Stimulated activated CD8-positive, alpha-beta memory T cell treated with anti-CD3 and anti-CD28 coated beads, Interleukin-4, amount 100 ng/mL, for 1 hour (primary cell): Measurements from ENCODE around the gene GRAMD2A.

Experiments used
- DNase-seq, 2 donors: peaks; one replicate each; pipeline ENCODE4 v3.0.0-alpha.2; 2020; ENCODE audit warnings: low read depth in 2 of 2, low spot score in 1 of 2

The GRAMD2A gene

DNA sequence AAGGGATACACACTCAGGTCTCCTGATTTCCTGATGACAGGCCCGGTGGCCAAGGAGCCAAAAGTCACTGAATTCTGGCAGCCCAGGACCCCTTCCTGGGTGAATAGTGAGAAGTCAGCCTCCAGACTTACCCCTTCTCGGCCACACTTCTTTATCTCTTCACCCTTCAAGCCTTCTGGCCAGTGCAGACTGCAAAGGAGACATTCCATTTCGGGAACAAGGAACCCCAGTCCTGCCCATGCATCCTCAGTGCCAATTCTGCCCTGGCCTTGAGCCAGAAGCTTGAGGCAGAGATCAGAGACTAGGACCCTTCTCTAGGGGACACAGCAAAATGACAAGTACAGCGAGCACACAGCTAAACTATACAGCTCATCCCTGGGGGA is 28.8 kb downstream of the GRAMD2A start:
- DNase-seq = no peak

DNA sequence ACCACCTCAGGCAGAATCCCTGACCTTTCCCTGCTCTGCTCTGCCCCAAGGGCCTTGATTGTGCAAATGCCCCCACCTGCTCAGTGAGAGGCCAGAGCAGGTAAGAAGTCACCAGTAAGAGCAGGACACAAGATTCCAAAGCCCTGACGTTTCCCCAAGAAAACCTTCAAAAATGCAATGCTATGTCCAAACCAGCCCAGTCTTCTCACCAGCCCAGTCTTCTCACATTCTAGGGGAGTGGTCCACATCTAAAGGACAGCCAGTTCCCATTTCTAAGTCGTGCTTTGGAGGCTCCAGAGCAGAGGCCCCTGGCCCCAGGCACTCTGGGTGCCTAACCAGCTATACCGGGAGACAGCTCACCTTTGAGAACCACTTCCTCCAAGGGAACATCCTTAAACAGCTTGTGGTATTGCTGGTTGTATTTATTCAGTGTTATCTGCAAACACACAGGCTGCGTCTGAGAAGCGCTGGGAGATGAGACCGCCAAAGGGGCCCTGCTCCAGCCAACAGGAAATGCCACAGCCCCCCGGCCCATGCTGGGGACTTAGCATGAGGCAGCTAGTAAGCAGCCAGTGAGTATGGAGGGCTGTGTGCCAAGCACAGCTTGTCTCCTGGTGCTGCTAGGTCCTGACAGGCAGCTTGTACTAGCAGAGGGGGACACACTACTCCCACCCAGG is 29.3 kb downstream of the GRAMD2A start:
- DNase-seq = no peak

DNA sequence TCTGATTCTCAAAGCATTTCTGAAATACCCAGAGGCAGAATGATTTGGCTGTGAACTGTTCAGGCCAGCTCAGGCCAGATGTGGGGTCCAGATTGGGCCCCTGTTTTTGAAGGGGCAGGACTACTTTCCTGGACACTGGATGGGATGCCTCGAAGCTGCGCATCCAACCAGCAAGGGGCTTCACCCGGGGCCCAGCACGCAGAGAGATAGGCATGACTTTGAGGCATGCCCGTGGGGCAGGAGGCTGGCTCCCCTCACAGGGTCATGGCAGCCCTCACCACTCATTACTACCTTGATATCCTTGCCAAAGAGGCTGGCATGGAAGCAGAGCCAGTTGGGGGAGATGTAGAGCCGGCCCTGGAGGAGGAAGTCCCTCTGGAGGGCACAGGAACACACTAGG is 30.1 kb downstream of the GRAMD2A start:
- no peak for DNase-seq

DNA sequence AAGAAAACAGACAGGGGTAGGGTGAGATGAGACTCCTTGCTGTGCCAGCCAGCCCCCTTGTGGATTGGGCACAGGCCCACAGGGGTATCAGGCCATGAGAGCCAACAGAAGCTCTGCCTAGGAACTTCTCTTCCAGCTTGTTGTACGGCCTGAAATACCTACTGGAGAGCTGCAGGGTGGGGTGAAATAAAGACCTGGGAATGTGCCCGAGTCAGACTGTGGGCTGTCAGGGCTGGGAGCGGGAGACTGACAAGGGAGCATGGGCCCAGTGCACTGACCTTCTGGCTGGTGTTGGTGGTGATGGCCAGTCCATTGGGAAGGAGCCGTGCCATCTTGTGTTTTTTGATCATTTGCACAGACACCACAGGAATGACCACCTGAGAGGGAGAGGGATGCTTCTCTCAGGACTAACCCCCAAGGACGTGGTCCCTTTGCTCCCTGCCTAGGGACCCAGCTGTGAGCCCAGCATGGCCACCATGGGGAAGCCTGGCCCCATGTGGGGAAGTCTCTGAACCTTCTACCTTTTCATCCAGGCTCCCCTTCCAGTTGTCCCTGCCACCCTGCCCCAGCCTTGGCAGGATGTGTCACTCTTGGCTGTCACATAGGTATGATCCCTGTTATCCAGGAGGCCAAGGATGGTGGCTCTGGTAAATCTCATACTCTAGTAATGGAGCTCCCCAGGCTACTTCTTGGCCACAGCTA is 30.7 kb downstream of the GRAMD2A start:
- DNase-seq = no peak

GRCh38 chr15:72163719-72164118 is 33.9 kb downstream of the GRAMD2A start:
- DNase-seq = no peak

- no peak for DNase-seq
These were observed 35.0 kb downstream of the GRAMD2A start for GRCh38 chr15:72162569-72162968.

- no peak for DNase-seq
These were observed 36.0 kb downstream of the GRAMD2A start for GRCh38 chr15:72161361-72162132.

- DNase-seq = no peak
These were observed 36.8 kb downstream of the GRAMD2A start for GRCh38 chr15:72160696-72161245.

DNA sequence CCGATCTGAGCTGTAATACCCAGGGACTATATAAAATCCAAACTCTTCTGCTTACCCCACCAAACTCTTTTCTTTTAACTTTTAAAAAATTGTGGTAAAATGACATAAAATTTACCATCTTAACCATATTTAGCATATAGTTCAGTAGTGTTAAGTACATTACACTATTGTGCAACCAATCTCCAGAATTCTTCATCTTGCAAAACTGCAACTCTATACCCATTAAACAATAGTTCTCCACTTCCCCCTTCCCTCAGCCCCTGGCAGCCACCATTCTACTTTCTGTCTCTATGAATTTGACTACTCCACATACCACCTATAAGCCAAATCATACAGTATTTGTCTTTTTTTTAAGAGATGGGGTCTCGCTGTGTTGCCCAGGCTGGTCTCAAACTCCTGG is 40.7 kb downstream of the GRAMD2A start:
- no peak for DNase-seq

DNA sequence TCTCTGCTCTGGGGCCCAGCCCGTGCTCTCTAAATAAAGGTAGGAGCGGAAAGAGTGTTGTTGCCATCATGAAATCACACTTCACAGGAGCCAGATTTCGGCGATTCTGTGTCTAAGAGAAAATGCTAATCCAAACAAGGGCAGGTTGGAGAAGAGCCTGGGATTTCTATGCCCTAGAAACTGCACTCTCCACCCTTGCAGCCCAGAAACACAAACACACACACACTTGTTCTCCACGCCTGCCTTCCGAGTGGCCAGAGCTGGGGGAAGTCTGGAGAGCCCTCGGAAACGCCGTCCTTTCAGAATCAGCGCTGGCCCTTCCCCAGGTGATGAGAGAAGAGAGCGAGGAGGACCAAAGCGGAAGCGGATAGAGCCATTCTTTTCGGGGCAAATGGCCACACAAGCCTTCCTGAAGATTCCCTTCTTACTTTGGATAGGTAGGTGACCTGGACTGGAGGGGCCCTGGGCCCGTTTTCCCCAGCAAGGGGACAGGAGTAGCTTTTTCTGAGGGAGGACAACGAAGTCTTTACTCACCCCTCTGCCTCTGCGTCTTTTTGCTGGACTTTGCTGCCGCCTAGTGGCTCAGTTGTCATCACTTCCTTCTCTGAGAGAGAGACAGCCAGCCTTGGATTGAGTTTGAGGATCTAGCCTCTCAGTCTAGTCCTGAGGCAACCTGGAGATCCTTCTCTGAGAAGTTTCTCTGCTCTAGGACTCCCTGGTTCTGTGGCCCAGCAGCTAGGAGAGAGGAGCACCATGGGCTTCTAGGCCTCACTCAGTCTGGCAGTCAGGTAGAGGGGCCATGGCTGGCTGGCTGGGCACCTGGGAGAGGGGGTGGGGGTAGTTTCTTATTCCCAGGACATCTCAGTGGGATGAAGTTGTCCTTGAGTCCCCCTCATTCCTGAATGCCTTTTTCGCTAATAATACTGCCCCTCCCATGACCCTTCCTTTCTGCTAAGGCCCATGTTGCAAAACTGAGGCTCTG is 41.7 kb downstream of the GRAMD2A start:
- peak; percentile 42 to 59 for DNase-seq

GRCh38 chr15:72155003-72155621 is 42.5 kb downstream of the GRAMD2A start:
- no peak for DNase-seq

GRCh38 chr15:72154316-72154715 is 43.3 kb downstream of the GRAMD2A start:
- DNase-seq = no peak

DNA sequence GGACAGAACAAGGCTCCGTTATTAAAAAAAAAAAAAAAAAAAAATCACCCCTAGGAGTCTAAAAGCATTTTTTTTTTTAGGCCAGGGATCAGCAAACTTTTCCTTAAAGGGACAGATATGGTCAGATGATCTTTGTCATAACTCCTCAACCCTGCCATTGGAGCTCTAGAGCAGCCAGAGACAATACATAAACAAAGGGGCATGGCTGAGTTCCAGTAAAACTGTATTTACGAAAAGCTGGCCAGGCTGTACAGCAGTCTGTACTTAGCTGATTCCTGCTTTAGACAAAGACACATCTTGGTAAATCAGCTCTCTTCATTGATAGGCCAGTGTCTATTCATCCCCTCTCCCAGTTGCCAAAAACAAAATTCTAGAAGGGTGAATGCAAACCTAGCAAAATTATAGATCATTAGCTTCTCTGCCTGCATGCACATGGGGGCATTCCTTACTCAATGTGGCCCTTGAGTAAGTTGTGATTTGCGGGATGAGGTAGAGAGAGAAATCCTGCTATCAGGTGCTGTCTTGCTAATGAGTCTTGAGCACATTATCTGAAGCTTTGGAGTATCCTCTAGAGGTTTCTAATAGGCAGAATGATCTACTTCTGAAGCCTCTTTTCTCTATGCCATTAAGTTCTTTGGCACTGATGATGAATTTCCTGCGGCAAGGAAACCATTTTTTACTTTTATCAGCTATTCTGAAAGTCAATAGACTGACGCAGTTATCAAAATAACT is 44.2 kb downstream of the GRAMD2A start:
- DNase-seq = no peak

DNA sequence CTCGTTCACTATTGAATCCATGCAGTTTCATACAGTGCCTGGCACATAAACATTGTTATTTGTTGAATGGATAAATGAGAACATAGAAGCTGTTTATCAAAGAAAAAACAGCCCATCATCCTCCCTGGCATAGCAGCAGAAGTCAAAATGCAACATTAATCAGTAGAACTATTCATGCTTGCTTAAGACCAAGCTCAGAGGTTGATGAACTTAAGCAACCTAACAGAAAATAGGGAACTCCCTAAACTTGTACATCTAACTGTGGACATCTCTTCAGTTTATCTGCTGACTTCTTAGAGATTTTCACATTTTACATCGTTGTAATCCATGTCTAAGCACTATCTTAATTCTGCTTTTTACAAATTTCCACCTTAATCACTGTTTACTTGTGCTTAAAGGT is 50.2 kb downstream of the GRAMD2A start:
- no peak for DNase-seq

DNA sequence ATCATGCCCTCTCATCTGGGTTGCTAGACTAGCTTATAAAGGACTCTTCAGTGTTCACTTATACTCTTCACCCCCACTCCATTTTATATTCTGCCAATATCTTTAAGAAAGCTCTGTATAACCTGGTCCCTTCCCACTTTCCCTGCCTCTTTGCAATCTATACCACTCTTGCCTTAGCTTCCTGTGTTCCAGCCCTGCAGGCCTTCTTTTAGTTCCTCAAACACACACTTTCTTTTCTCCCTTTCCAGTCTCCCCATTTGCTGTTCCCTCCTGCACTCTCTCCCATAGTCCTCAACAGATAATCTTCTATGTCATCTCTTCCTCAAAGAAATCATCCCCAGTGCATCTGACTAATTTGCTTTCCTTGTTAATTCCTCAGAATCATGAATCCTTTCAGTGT is 50.7 kb downstream of the GRAMD2A start:
- DNase-seq = no peak

DNA sequence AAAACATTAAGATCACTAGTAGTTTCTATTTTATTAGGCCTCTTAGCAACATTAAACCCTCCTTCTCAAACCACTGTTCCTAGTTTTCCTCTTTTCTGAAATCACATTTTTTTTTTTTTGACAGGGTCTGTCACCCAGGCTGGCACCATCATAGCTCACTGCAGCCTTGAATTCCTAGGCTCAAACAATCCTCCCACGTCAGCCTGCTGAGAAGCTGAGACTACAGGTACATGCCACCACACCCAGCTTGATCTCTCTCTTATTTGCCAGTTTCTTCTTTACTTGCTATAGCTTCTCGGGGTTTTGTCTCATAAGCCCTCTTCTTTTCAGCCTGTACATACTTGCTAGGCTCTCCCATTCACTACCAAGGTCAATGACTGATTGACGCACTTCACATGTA is 51.4 kb downstream of the GRAMD2A start:
- no peak for DNase-seq

DNA sequence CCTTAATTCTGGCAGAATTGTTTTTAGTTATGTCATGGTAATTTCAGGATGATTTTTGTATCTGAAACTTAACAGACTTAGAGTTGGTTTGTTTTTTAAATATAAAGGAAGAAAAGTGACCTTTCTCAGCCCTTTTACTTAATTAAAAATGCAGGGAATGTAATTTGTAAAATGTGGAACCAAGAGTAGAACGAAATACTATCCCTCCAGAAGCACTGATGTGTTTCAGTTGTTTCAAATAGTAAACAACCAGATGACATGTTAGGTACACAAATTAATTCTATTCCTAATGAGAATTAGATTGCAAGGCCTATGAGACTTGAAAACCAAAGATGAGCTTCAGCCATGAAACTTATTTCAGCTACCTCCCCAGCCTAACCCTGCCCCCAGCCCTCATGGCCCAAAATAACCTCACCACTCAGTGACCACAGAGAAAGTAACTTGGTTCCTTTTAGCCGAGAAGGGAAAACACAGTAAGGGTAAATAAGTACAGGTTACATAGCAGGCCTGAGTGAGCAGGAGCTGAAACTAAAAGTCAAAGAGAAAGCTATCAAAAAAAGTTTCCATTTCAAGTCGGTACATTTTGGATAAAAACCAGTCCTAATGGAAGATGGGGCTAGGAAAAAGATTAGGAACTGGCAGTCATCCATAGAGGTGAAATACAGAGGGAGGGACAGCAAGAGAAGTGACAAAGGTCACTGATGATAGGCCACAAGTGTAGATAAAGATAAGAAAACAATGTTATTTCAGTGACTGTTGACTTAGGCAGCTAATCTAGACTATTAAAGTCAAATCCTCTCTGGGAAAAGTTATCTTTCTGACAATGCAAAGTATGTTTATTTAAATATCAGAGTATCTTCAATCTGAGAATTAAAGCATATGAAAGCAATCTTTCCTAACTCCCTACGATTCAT is 56.2 kb downstream of the GRAMD2A start:
- DNase-seq = no peak

- no peak for DNase-seq
These were observed 57.5 kb downstream of the GRAMD2A start for GRCh38 chr15:72140088-72140487.

DNA sequence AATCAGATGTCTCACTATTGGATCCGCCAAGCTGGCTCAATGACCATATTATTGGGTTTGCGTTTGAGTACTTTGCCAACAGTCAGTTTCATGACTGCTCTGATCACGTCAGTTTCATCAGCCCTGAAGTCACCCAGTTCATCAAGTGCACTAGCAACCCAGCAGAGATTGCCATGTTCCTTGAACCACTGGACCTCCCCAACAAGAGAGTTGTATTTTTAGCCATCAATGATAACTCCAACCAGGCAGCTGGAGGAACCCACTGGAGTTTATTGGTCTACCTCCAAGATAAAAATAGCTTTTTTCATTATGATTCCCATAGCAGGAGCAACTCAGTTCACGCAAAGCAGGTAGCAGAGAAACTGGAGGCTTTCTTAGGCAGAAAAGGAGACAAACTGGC is 57.9 kb downstream of the GRAMD2A start:
- no peak for DNase-seq
